ENCODE data around the gene ABHD17C. TPM values are rescaled to one million over a fixed set of nuclear protein-coding genes. Genes with fewer than 3 reads are reported as not detected.

ABHD17C gene
- total RNA-seq, result 8.4 and 18.8 TPM in 2 replicates

DNA sequence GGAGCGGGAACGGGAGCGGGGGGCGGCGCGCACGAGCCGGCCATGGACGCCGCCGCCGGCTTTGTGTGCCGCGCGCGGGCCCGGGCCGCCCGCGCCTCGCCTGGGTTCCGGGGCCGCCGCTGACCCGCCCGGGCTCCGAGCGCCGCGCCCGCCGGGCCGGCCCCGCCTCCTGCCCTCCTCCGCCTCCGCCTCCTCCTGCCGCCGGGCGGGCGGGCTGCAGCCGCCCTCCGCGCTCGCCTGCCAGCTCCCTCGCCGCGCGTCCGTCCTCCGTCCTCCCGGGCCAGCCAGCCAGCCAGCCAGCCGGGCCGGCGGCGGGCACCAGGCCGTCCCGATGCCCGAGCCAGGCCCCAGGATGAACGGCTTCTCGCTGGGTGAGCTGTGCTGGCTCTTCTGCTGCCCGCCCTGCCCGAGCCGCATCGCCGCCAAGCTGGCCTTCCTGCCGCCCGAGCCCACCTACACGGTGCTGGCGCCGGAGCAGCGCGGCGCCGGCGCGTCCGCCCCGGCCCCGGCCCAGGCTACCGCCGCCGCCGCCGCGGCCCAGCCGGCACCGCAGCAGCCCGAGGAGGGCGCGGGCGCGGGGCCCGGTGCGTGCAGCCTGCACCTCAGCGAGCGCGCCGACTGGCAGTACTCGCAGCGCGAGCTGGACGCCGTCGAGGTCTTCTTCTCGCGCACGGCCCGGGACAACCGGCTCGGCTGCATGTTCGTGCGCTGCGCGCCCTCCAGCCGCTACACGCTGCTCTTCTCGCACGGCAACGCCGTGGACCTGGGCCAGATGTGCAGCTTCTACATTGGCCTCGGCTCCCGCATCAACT is at the start of gene ABHD17C:
ABHD17C (plus strand) TSS at position 212 of the 812 bp plus-strand sequence; CDS start at position 332, 120 bp downstream.

DNA sequence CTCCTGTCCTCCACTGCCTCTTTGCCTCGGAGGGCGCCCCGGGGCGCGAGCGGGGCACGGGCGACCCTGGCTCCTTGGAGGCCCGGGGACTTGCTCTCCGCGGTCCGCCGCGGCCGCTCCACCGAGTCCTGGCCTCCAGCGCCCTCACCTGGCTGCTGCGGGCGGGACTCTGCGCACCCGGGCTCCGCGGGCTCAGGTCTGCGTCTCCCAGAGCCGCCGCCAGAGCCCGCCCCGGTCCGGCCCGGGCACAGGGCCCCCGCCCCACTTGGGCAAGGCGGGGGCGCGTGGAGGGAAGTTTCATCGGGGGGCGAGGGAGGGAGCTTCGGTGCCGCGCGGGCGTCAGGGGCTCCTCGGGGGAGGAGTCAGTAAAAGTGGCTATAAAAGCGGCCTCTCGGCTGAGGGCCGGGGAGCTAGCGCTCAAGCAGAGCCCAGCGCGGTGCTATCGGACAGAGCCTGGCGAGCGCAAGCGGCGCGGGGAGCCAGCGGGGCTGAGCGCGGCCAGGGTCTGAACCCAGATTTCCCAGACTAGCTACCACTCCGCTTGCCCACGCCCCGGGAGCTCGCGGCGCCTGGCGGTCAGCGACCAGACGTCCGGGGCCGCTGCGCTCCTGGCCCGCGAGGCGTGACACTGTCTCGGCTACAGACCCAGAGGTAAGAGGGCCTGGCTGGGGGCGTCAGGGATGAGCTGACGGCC is 84.0 kb downstream of the ABHD17C start, which contains the start of gene CEMIP:
CEMIP (plus strand) TSS at position 407 of the 694 bp plus-strand sequence. CDS start 94,510 bp downstream, outside the sequence.

Small RNAs within 50 kb of the gene (small RNA-seq; reads per million reads assigned to genes)
- gene RNU6-380P, result not detected

Other genes starting within 250 kb of the ABHD17C start
- gene CEMIP, start 84.1 kb downstream of the ABHD17C start, total RNA-seq, result 0.50 and 1.1 TPM in 2 replicates